ENCODE measurements around the gene AVPR1A.

AVPR1A gene

GRCh38 chr12:63151623-63152320 is 771 bp upstream of the AVPR1A start:
- Histone ChIP-seq H3K79me2 (no peaks in the 10 kb centered on the region), H3K4me2 (ENCODE audit: low read length) (peak overlapping the region; percentile 53), H3K27ac (no peak overlapping the region), H3K36me3 (ENCODE audit: control insufficient read depth, insufficient read depth, low read length) (no peaks in the 10 kb centered on the region), H3K27me3 (ENCODE audit: control insufficient read depth, insufficient read depth, low read length) (peaks cover 9% of the 10 kb centered on the region), H3K9ac (no peak overlapping the region), H3K4me3 (ENCODE audit: low read depth, low read length) (peak overlapping the region; percentile 43), H2AFZ (peak overlapping the region; percentile 70), H3K4me1 (peaks cover 6% of the 10 kb centered on the region), H3K9me3 (ENCODE audit: control insufficient read depth, low read length) (no peaks in the 10 kb centered on the region)
- peak; percentile 70 for TF ChIP-seq CTCF (IDR thresholded peaks at IDR 0.05)

- H3K4me1 ChIP-seq = peaks cover 6% of the 10 kb centered on the region
- peak overlapping the region; percentile 53 for H3K4me2 ChIP-seq (ENCODE audit: low read length)
- peak overlapping the region; percentile 70 for H2AFZ ChIP-seq
- no peaks in the 10 kb centered on the region for H3K9me3 ChIP-seq (ENCODE audit: control insufficient read depth, low read length)
- peak overlapping the region; percentile 43 for H3K4me3 ChIP-seq (ENCODE audit: low read depth, low read length)
- TF ChIP-seq CTCF (IDR thresholded peaks at IDR 0.05) = no peak
- H3K36me3 ChIP-seq (ENCODE audit: control insufficient read depth, insufficient read depth, low read length) = no peaks in the 10 kb centered on the region
- H3K79me2 ChIP-seq = no peaks in the 10 kb centered on the region
- peaks cover 9% of the 10 kb centered on the region for H3K27me3 ChIP-seq (ENCODE audit: control insufficient read depth, insufficient read depth, low read length)
- no peak overlapping the region for H3K27ac ChIP-seq
- no peak overlapping the region for H3K9ac ChIP-seq
Measured at GRCh38 chr12:63149909-63150712, 890 bp downstream of the AVPR1A start.

GRCh38 chr12:63144556-63144955 is 6.4 kb downstream of the AVPR1A start:
- Histone ChIP-seq H3K27me3 (ENCODE audit: control insufficient read depth, insufficient read depth, low read length) (no peaks in the 10 kb centered on the region), H3K9ac (no peak overlapping the region), H3K79me2 (no peaks in the 10 kb centered on the region), H3K9me3 (ENCODE audit: control insufficient read depth, low read length) (no peaks in the 10 kb centered on the region), H2AFZ (no peak overlapping the region), H3K36me3 (ENCODE audit: control insufficient read depth, insufficient read depth, low read length) (no peaks in the 10 kb centered on the region), H3K27ac (no peak overlapping the region), H3K4me3 (ENCODE audit: low read depth, low read length) (no peak overlapping the region), H3K4me2 (ENCODE audit: low read length) (no peak overlapping the region), H3K4me1 (no peaks in the 10 kb centered on the region)
- TF ChIP-seq CTCF (IDR thresholded peaks at IDR 0.05) = no peak

- no peak overlapping the region for H3K4me3 ChIP-seq (ENCODE audit: low read depth, low read length)
- H3K79me2 ChIP-seq = no peaks in the 10 kb centered on the region
- H2AFZ ChIP-seq = no peak overlapping the region
- H3K27me3 ChIP-seq (ENCODE audit: control insufficient read depth, insufficient read depth, low read length) = no peaks in the 10 kb centered on the region
- TF ChIP-seq CTCF (IDR thresholded peaks at IDR 0.05) = no peak
- no peaks in the 10 kb centered on the region for H3K36me3 ChIP-seq (ENCODE audit: control insufficient read depth, insufficient read depth, low read length)
- no peaks in the 10 kb centered on the region for H3K9me3 ChIP-seq (ENCODE audit: control insufficient read depth, low read length)
- H3K4me2 ChIP-seq (ENCODE audit: low read length) = no peak overlapping the region
- no peaks in the 10 kb centered on the region for H3K4me1 ChIP-seq
- H3K27ac ChIP-seq = no peak overlapping the region
- no peak overlapping the region for H3K9ac ChIP-seq
Measured at GRCh38 chr12:63138488-63138887, 12.5 kb downstream of the AVPR1A start.

Measured in parathyroid adenoma (tissue), 2 donors.